ENCODE results near the gene DAPP1. TPM values are rescaled to one million over a fixed set of nuclear protein-coding genes. Genes with fewer than 3 reads are reported as not detected.

DAPP1 gene
- total RNA-seq, 2 experiments from 2014 or later, result 11.7 to 12.3 TPM

DNA sequence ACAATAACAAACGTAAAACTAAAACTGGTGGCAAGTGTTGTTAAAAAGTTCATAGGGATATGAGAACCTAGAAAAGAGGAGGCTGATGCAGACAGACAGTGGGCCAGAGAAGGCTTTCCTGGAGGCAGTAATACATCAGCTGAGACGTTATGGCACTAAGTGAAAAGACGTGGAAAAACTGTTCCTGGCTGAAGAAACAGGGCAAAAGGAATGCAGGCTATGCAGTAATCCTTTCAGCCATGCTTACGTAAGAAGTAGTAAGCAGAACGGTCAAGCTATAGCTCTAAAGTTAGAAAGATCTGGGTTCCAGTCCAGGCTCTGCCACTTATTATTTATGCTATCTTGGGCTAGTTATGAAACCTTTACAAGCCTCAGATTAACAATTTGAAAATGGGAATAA is 71.2 kb downstream of the DAPP1 start:
- DNase-seq (no peak), ATAC-seq (no peak)
- H3K27me3 Mint-ChIP-seq, result no peaks in the 10 kb centered on the region
- H3K36me3 Mint-ChIP-seq (ENCODE audit: low read depth), result peaks cover 6% of the 10 kb centered on the region
- intact Hi-C loops (cut with micrococcal nuclease), result no loop called here
- POLR2A ChIA-PET, result no interaction called here
- no peaks in the 10 kb centered on the region for H3K9me3 Mint-ChIP-seq
- TF ChIP-seq, protein P1, sequence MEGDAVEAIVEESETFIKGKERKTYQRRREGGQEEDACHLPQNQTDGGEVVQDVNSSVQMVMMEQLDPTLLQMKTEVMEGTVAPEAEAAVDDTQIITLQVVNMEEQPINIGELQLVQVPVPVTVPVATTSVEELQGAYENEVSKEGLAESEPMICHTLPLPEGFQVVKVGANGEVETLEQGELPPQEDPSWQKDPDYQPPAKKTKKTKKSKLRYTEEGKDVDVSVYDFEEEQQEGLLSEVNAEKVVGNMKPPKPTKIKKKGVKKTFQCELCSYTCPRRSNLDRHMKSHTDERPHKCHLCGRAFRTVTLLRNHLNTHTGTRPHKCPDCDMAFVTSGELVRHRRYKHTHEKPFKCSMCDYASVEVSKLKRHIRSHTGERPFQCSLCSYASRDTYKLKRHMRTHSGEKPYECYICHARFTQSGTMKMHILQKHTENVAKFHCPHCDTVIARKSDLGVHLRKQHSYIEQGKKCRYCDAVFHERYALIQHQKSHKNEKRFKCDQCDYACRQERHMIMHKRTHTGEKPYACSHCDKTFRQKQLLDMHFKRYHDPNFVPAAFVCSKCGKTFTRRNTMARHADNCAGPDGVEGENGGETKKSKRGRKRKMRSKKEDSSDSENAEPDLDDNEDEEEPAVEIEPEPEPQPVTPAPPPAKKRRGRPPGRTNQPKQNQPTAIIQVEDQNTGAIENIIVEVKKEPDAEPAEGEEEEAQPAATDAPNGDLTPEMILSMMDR (IDR thresholded peaks at IDR 0.05), result no peak
- no peak overlapping the region for H3K4me3 Mint-ChIP-seq
- H3K4me1 Mint-ChIP-seq (ENCODE audit: low read depth), result peaks cover 31% of the 10 kb centered on the region
- peak overlapping the region; percentile 25 for H3K27ac Mint-ChIP-seq
- CTCF ChIA-PET, result interaction anchor here (3.8 to 4.3 kb wide), 2 partner anchors 76 to 79 kb away, joined by 45 to 53 read pairs; no protein-coding TSS in a partner anchor

DNA sequence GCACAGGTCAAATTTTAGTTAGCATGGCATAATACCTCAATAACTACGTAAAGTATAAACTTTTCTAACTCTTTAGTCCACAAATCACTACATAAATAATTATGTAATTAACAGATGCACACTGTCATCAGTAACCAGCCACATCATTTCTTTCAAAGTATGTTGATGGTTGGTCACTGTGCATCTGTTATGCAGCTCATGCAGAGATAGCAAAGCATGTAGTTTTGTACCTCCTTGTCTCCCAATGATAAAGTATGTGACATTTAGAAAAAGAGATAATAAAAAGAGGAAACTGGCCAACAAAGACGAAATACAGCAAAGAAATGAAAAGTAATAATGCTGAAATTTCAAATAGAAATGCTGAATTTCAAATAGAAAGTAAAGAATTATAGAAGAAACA is 74.7 kb downstream of the DAPP1 start:
- ChIA-PET CTCF (no interaction called here), POLR2A (interaction anchor here (1.0 kb wide), 1 partner anchor 58 kb away, joined by 5 read pairs; no protein-coding TSS in a partner anchor)
- intact Hi-C loops (cut with micrococcal nuclease), result loop anchor here (5.0 kb wide), 2 partner anchors 56 to 329 kb away; partner anchors contain the start of genes DNAJB14 and TRMT10A
- no peaks in the 10 kb centered on the region for H3K27me3 Mint-ChIP-seq
- TF ChIP-seq, protein P1 (IDR thresholded peaks at IDR 0.05), result no peak
- ATAC-seq, result no peak
- H3K4me1 Mint-ChIP-seq (ENCODE audit: low read depth), result peaks cover 41% of the 10 kb centered on the region
- H3K4me3 Mint-ChIP-seq, result no peak overlapping the region
- H3K27ac Mint-ChIP-seq, result peak overlapping the region; percentile 9
- no peak for DNase-seq
- no peaks in the 10 kb centered on the region for H3K9me3 Mint-ChIP-seq
- H3K36me3 Mint-ChIP-seq (ENCODE audit: low read depth), result peaks cover 3% of the 10 kb centered on the region

DNA sequence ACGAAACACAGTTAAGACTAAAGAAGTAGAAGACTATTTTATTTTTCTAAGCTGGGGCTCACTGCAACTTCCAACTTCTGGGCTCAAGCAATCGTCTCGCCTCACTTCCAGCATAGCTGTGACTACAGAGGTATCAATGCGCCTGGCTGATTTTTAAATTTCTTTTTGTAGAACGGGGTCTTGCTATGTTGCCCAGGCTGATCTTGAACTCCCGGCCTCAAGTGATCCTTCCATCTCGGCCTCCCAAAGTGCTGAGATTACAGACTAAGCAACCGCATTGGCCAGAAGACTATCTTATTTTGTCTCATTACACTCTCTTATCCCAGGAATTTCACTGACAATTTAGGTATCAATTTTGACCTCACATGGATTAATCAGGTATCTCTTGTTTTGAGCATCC is 76.4 kb downstream of the DAPP1 start:
- Mint-ChIP-seq H3K9me3 (no peaks in the 10 kb centered on the region), H3K4me1 (ENCODE audit: low read depth) (peaks cover 37% of the 10 kb centered on the region), H3K27me3 (no peaks in the 10 kb centered on the region), H3K27ac (peak overlapping the region; percentile 93), H3K36me3 (ENCODE audit: low read depth) (peaks cover 3% of the 10 kb centered on the region), H3K4me3 (peak overlapping the region; percentile 95)
- ATAC-seq (no peak), DNase-seq (no peak)
- ChIA-PET CTCF (interaction anchor here (0.6 to 1.5 kb wide), 2 partner anchors 57 to 330 kb away, joined by 3 read pairs; no protein-coding TSS in a partner anchor), POLR2A (interaction anchor here (0.6 to 1.2 kb wide), 2 partner anchors 42 to 55 kb away, joined by 3 read pairs; no protein-coding TSS in a partner anchor)
- TF ChIP-seq, protein P1 (IDR thresholded peaks at IDR 0.05), result no peak
- intact Hi-C loops (cut with micrococcal nuclease), result loop anchor here (5.0 kb wide), 2 partner anchors 54 to 331 kb away; partner anchors contain the start of genes DNAJB14 and TRMT10A

DNA sequence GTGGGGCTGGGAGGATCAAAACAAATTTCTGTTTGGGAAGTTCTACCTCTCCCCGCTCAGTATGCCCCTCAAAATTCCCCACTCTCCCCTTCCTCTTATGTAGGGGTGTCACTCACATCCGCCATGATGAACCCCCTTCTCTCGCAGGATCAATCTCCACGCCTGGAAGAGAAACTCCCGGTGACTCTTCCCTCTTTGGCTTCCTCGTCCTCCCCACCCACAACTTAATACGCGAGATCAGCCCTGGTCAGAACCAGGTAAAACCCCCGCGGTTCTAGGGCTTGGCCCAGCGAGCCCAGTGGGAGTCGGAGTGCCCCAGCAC is 77.2 kb downstream of the DAPP1 start:
- POLR2A ChIA-PET, result interaction anchor here (0.8 to 2.0 kb wide), 5 partner anchors 24 to 331 kb away, joined by 3 to 11 read pairs (median 3); partner anchors contain the start of gene DNAJB14

More for the DNA sequence above, 77.2 kb downstream of the DAPP1 start:
- intact Hi-C loops (cut with micrococcal nuclease), result loop anchor here (5.0 kb wide), 2 partner anchors 54 to 331 kb away; partner anchors contain the start of genes DNAJB14 and TRMT10A
- DNase-seq (no peak), ATAC-seq (no peak)
- Mint-ChIP-seq H3K27me3 (no peaks in the 10 kb centered on the region), H3K4me1 (ENCODE audit: low read depth) (peaks cover 37% of the 10 kb centered on the region), H3K36me3 (ENCODE audit: low read depth) (peaks cover 3% of the 10 kb centered on the region), H3K9me3 (no peaks in the 10 kb centered on the region), H3K4me3 (peak overlapping the region; percentile 95), H3K27ac (peak overlapping the region; percentile 93)
- CTCF ChIA-PET, result interaction anchor here (0.9 to 2.2 kb wide), 6 partner anchors 25 to 82 kb away, joined by 3 to 8 read pairs (median 3); partner anchors contain the start of gene DAPP1
- TF ChIP-seq, protein P1 (IDR thresholded peaks at IDR 0.05), result no peak

All from activated CD8-positive, alpha-beta T cell treated with anti-CD3 and anti-CD28 coated beads for 36 hours (primary cell).